NCI-H748 treated with DMSO at 0.1 percent for 48 hours (cell line): ENCODE measurements around the gene FOXRED1.
"Not testable (repeated sequence)": the region's sequence is repeated elsewhere in the genome, so short reads cannot be mapped to it uniquely, and the experiment has no call there.

Source experiments
- DNase-seq: peaks from one replicate; lab custom pipeline; 2025; lab: John Stamatoyannopoulos, UW

The FOXRED1 gene

DNA sequence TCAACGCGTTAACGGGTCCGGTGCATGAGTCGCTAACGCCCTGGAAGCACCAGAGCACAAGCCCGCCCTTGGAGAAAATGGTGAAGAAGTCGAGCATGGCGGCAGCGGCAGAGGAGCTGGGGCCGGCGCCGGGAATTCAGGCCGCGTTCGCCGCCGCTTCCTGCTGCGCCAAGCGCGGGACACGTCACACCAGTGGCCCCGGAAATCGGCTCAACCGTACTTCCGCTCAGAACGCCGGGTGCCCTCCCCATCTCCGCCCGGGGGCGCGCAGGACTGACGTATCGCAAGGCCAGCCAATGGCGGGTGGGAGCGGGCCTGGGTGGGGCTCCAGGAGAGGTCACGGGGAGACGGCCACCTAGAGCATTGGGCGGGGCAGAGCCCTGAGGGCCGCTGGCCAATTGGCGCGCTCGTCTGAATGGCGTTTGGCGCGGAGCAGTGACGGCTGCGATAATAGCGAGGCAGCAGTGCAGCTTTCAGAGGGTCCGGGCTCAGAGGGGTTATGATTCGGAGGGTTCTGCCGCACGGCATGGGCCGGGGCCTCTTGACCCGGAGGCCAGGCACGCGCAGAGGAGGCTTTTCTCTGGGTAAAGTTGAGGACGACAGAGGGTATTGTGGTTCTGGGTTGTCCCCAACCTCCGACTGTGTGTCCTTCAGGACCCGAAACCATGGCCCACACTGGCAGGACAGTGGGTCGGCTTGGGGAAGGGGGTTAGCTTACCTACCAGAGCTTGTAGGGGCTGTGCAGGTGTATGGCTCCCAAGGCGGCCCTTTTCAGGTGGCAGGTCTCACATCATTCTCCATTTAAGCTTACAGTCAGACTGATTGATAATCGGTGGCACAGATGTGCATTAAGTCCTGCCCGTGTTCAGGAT lies at the start of gene FOXRED1, which contains the start of gene SRPRA:
TSS of gene FOXRED1 (plus strand) at position 447 of the 872 bp plus-strand sequence. CDS start at position 500, 53 bp downstream.
TSS of gene SRPRA (minus strand) at position 188 of the 872 bp plus-strand sequence. CDS start at position 97, 91 bp downstream.
- peak; percentile 87 for DNase-seq

DNA sequence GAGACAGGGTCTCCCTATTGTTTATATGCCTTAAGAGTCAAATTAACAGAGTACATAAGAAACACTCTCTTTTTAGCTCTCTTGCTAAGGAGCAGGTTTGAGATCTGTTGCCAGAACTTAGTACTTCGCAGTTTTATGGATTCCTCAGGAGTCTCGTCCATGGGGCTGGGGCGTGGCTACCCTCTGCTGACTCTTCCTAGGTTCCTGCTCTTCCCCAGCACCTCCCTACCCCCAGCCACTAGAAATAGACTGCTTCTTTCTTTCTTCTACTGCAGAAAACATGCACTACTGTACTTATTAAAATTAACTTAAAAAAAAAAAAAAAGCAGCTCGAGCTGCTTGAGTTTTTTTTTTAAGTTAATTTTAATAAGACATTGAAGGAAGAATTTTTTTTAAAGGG lies 49.4 kb upstream of the FOXRED1 start:
- no peak for DNase-seq

GRCh38 chr11:126224647-126225294 lies 44.2 kb upstream of the FOXRED1 start:
- no peak for DNase-seq

- DNase-seq, result no peak
Measured at GRCh38 chr11:126225295-126225665, 43.7 kb upstream of the FOXRED1 start.

DNA sequence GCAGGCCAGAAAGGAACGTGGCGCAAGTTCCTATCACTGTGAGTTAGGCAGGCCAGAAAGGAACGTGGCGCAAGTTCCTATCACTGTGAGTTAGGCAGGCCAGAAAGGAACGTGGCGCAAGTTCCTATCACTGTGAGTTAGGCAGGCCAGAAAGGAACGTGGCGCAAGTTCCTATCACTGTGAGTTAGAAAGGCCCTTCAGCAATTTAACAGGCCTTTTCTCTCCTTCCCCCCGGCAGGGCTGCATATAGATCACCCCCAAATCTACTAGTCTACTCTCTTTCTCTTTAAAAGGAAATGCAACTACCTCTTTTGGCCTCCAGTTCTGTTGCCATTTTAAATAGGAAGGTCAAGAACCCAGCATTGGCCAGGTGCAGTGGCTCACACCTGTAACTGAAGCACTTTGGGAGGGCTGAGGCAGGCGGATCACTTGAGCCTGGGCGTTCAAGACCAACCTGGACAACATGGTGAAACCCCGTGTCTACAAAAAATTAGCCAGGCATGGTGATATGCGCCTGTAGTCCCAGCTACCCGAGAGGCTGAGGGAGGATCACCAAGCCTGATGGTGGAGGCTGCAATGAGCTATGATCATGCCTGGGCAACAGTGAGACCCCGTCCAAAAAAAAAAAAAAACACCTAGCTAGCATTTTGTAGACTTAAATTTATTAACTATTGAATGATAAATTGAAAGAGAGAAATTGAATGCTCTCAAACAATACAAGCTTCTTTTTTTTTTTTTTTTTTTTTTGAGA lies 42.4 kb upstream of the FOXRED1 start:
- no peak for DNase-seq

GRCh38 chr11:126229858-126230540 lies 39.0 kb upstream of the FOXRED1 start:
- no peak for DNase-seq

DNA sequence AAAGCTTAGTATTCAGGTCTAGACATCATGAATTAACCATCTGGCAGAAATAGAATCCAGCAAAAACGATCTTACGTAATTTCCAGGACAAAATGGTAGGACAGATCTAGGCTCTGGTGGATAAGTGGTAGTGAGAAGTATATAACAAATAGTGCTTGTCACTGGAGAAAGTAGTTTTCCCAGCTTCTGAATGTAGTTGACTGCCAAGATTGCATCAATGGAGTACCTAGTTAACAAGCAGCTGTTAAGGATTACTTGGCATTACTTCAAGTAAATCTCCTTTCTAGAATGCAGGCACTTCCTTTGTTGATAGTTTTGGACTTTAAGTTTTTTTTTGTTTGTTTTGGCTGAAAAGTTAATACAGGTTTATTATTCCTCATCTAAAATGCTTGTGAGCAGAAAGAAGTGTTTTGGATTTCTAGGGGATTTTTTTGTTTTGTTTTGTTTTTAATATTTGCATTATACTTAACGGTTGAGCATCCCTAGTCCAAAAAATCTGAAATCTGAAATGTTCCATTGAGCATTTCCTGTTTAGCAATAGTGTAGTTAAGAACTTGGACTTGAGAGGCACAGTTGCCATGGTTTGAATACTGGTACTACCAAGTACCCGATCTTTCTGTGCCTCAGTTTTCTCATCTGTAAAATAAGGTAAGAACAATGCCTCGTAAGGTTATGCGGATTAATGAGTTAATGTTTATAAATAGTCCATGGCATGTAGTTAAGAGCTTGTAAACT lies 37.1 kb upstream of the FOXRED1 start:
- no peak for DNase-seq

DNA sequence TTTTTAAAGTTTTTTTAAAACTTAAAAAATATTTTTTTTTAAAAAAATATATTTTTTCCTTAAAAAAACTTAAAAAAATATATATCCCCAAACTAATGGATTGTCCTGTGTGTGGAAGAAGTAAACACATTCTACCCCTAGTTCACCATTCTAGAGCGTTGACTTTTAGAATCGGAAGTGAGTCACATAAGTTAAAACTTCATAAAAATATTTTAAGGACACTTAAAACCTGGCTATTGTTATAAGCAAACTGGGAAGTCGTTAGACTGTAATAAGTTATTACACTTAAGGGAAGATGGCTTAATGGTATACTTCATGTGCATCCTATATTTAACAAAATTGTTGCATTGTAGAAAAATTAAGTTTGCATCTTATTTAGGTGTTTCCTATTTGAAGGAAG lies 36.3 kb upstream of the FOXRED1 start:
- DNase-seq, result no peak

GRCh38 chr11:126233391-126233790 lies 35.6 kb upstream of the FOXRED1 start:
- no peak for DNase-seq

GRCh38 chr11:126246636-126247035 lies 22.3 kb upstream of the FOXRED1 start:
- no peak for DNase-seq

DNA sequence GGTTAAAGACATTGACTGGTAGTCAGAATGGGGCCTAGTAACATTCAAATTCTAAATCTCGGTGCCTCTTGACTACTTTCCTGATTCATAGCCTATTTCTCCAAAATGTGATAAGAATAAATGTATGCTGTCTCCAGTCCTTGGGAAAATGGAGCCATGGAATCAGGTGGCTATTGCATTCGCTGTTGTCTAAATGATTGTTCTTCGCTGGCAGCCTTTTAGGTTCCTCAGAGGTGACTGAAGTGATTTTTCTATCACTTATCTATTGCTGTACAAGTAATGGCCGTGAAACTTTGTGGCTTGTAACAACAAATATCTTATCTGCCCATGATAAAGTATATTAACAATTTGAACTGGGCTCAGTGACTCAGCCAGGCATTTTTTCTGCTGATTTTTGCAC lies 15.7 kb upstream of the FOXRED1 start:
- DNase-seq, result no peak

- no peak for DNase-seq
Measured at GRCh38 chr11:126254819-126255218, 14.1 kb upstream of the FOXRED1 start.

DNA sequence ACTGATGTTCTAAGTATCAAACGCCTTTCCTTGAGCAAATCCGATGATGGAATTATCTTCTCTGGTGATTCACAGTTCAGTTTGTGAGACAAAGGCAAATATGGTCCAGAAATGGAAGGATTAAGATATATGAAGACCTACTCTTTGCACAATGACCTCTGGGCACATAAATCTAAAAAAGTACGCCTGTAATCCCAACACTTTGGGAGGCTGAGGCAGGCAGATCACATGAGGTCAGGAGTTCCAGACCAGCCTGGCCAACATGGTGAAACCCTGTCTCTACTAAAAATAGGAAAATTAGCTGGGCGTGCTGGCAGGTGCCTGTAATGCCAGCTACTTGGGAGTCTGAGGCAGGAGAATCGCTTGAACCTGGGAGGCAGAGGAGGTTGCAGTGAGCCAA lies 13.4 kb upstream of the FOXRED1 start:
- not testable (repeated sequence) for DNase-seq

DNA sequence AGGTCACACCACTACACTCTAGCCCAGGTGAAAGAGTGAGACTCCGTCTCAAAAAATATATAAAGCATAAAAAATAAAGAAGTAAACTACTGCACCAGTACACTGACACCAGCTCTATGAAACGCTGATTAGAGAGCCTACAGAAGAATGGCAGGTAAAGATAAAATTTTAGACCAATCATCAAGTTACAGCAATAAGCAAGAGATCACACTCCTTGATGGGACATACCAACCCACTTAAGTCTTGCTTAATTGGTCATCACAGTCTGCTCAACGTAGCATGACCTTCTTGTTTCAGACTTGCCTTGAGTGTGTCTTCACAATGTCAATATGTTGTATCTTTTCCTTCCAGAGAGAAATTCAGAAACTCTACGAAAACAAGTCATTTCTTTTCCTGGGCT lies 12.7 kb upstream of the FOXRED1 start:
- no peak for DNase-seq

DNA sequence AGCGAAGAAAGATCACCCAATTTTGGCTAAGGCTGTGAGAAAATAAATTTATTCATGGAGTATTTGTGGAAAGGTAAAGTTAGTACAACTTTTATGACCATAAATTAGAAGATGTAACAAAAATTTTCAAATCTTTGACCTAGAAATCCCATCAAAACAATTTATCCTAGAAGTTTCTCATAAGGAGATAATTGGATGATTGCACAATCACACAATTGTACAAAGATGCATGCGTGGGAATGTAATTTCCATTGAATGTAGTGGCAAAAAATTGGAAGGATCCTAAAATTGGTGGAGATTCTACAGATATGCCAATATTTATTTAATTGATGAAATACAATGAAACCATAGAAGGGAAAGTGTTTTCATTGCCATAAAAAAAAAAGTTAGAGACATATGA lies 11.8 kb upstream of the FOXRED1 start:
- no peak for DNase-seq

GRCh38 chr11:126257764-126258163 lies 11.2 kb upstream of the FOXRED1 start:
- no peak for DNase-seq

GRCh38 chr11:126262216-126262615 lies 6.7 kb upstream of the FOXRED1 start:
- DNase-seq, result no peak

DNA sequence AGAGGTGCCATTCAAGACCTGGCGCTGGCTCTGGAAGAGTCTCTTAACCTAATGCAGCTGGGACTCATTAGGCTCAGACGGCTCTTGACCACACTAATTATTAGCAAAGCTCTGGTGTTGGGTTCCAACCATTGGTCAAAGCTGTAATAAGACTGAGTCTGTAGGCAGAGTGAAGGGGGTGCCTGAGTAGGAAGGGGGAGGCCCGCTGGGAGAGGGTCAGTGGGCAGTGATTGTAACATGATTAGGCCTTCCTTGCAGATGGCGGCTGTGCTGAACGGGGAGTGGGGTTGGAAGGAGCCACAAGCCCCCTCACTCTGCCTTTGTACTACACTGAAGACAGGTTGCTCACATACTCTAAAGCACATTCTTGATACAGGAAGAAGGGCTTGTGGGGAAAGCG lies 5.5 kb upstream of the FOXRED1 start:
- no peak for DNase-seq

GRCh38 chr11:126265811-126266210 lies 3.1 kb upstream of the FOXRED1 start:
- DNase-seq, result no peak

DNA sequence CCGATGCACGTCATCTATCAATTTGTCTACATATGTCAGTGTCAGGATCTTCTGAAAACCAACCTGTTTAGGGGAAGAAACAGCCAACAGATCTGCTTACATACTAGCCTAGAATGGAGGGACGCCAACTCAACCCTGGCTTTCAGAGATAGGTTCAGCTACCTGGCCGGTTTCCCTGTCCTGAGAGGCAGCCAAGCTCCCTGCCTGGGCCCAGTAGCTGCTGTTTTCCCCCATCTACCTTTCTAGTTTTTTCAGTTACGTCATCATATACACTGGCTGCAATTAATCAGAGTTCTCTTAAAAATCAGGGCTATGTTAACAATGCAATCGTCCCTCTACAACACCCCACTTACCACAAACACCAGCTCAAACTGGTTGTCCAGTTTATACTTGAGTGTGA lies 1.3 kb upstream of the FOXRED1 start:
- no peak for DNase-seq

DNA sequence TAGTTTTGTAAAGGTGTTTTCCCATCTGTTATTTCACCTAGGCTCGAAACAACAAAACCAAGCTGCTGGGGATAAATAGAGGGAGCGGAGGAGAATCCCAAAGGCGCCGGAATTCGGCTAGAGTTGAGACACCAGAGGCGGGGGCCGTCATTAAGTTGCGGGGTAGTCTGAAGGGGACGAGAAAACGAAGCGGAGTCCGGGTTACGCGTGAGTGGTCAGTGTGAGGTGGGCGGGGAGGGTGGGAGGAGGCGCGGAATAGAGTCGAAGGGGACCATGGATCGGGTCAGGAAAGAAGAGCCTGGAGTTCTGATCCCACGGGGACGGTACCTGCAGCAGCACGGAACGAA lies 620 bp upstream of the FOXRED1 start:
- DNase-seq, result no peak
